HUDEP-2 (cell line): ENCODE measurements around the gene CELF2.
"Not testable (repeated sequence)": the region's sequence is repeated elsewhere in the genome, so short reads cannot be mapped to it uniquely, and the experiment has no call there.

Source experiments
- DNase-seq, 76 experiments: peaks; one replicate each; lab custom pipeline; 2025; ENCODE audit not compliant: unreplicated experiment in 76 of 76; lab: John Stamatoyannopoulos, UW

CELF2 gene

DNA sequence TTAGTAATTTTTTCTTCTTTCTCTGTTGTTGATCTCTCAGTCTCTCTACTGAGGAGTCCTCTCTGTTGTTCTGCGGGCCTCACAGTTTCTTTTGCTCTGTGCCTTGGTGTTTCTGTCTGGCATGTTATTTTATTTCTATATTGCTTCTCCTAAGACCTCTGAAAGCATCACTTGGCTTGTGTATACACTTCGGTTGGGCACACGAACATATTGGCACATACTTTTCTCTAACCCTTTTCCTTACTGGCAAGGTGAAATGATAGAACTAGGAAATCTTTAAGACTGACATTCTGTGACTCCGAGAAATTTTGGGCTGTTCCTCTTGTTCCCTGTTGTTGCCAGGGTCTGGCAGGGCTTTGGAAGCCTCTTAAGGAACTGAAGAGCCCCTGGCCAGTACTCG lies 148.9 kb downstream of the CELF2 start:
- DNase-seq: peak in 3 of 76 experiments; percentile 11 to 18 (median 18)

DNA sequence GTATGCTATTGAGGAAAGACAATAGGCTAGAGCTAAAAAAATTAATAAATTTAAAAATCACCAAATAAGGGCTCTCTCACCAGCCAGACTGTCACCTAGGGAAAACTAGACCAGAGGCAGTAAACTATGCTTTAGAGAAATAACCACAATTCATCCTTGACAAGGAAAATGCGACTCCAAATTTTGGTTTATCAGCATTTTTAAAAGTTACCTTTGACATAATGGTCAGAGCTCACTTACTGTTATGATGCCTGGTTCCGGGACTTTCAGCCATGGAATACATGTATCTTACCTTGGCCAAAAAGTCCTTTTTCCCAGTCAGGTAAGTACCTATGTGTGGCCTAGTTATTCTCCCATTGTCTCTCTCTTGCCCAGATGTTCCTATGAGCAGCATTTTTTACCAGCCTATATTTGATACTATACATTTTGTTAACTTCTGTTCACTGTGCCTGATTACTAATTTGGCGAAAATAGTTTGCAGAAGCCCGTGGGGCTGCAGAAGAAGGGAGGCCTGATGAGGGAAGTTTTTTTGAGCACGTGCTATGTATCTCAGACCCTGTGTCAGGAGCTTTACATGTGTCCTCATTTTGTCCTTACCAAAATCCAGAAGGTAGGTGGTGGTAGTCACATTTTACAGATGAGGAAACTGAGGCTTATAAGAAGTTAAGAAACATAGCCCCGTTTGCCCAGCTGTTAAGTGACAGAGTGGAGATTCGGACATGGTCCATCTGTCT lies 149.7 kb downstream of the CELF2 start:
- peak in 4 of 76 experiments; percentile 2 to 46 (median 26) for DNase-seq

GRCh38 chr10:11168423-11169090 lies 150.9 kb downstream of the CELF2 start:
- DNase-seq: no peak

- DNase-seq: no peak
Observed at GRCh38 chr10:11169976-11170375, 152.3 kb downstream of the CELF2 start.

DNA sequence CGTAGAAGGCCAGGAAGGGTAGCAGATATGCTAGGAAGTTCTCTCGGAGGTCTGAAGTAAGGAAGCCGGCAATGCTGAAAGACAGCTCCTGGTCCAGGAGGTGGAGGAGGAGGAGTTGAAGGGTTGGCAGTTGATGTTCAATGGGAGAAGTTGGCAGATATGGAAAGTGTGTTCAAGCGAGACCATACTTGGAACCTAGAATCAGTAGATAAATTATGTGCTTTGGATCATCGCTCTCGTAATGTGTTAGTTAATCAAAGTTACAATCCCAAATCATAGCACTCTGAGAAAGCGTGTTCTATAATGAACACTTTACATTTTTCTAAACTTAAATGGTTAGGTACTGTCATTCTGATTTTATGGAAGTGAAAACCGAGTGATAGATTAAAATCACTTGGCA lies 152.9 kb downstream of the CELF2 start:
- DNase-seq: no peak

DNA sequence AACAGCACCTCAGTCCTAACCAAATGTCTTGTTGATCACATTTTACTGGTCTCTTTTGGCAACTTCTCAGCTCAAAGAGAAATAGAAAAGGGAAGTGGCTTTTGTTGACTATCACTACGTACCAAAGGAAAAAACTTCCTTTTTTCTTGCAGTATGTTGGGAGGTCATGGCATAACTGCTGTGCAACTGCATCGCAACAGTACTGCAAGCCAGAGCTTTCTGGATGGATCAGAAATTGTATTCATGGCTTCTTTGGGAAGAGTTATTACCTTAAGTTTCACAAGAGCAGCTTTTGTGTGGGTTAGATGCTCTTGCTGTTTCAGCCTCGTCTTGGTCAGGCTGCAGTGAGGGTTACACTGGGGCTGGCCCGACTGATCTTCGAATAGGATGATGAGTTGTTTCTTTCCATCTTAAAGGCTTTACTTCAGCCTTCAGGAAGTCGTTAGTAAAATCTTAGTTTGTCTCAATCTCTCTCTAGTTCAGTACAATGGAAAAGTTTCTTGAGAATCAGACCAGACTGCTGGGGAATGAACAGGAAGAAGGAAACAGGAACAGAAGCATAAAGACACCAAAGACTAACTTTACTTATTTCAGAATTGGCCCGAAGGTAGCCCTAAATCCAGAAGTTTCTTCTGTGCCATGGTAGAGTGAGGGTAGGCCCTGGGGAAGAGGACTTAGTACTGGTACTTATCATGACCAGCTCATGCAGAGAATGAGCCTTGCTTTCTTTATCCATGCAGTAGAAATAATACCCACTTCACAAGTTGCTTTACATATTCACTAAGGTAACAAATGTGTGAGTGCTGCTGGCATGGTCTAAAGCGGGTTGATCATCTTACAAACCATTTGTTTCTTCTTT lies 153.6 kb downstream of the CELF2 start:
- peak in 5 of 76 experiments; percentile 10 to 51 (median 25) for DNase-seq

GRCh38 chr10:11173042-11173441 lies 155.4 kb downstream of the CELF2 start:
- DNase-seq: no peak

DNA sequence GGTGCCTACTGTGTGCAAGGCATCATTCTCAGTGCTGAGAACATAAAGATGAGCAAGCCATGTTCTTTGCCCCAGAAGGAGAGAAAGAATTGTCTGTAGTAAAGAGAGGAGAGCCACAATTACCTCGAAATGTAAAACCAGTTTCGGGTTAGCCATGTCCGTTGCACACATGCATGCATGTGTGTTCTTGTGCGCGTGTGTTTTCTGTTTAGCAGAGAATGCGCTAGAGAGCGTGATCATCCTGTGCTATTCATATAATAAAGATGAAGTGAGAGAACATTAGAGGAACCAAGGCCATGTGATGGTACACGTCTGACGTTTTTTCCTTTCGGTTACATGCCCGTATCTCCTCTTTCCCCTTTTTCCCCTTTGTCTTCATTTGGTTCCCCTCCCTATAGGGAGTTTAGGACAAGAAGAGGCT lies 158.2 kb downstream of the CELF2 start:
- DNase-seq: no peak

GRCh38 chr10:11176746-11177145 lies 159.1 kb downstream of the CELF2 start:
- no peak for DNase-seq

GRCh38 chr10:11177381-11177780 lies 159.7 kb downstream of the CELF2 start:
- DNase-seq: no peak

- DNase-seq: peak in 20 of 76 experiments; percentile 4 to 65 (median 33)
Observed at GRCh38 chr10:11177926-11178471, 160.3 kb downstream of the CELF2 start.

- peak in 74 of 76 experiments; percentile 36 to 98 (median 88) for DNase-seq
Observed at GRCh38 chr10:11178606-11179515, 161.2 kb downstream of the CELF2 start.

DNA sequence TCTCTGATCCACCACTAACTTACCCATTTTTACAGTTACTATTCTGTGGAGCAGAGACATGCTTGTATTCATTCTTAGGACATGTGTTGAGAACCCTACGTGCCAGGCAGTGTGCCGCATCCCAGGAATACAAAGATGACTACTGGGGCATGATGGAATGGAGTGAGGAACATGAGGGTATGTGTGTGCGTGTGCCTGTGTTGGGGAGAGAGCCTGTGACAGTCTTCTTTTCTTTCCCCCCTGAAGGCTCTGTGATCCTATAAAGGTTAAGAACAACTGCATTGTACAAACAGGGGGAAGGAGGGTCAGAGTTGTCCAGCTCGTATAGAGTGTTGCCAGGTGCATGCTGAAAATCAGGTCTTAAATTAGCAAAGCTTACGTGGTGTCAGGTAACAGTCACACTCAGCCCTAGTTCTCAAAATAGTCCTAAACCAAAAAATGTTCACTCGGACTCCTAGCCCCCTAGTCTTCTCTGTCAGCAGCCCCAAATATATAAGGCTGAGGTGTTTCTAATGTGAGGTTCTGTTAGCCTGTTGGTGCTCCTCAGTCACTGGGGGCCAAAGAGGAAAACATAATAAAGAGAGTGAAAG lies 161.9 kb downstream of the CELF2 start:
- DNase-seq: no peak

DNA sequence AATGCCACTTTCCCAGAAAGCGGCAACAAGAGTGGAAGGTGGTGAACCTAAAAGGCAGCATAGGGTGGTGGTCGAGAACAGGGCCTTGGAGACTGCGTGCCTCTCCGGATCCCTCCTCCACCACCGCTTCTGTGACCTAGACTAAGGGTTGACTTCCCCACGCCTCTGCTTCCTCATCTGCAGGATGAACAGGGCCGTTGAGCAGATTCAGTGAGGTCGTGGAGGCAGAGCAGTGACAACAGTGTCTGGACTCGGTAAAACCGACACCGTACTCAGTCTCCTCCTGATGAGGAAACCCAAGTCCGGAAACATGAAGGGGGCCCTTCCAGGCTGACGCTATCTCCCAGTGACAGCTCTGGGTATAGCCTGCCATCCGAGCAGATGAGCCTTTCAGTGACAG lies 162.6 kb downstream of the CELF2 start:
- no peak for DNase-seq

- no peak for DNase-seq
Observed at GRCh38 chr10:11181978-11182377, 164.3 kb downstream of the CELF2 start.

- no peak for DNase-seq
Observed at GRCh38 chr10:11183015-11183414, 165.3 kb downstream of the CELF2 start.

GRCh38 chr10:11184093-11184492 lies 166.4 kb downstream of the CELF2 start:
- no peak for DNase-seq

- DNase-seq: not testable (repeated sequence)
Observed at GRCh38 chr10:11185128-11185665, 167.5 kb downstream of the CELF2 start.

GRCh38 chr10:11186374-11186773 lies 168.7 kb downstream of the CELF2 start:
- no peak for DNase-seq
